GM21825 (cell line): Measurements from ENCODE around the gene ELOA.
"Not testable (repeated sequence)": the region's sequence is repeated elsewhere in the genome, so short reads cannot be mapped to it uniquely, and the experiment has no call there.

ENCODE experiments used
- ATAC-seq: cut with Tn5 transposase; IDR thresholded peaks from one replicate; pipeline ENCODE4 v1.9.1; 2021; ENCODE audit warnings: mild to moderate bottlenecking, moderate library complexity; ENCODE audit not compliant: unreplicated experiment

ELOA gene

GRCh38 chr1:23732363-23733224 lies 10.7 kb upstream of the ELOA start:
- no peak for ATAC-seq

DNA sequence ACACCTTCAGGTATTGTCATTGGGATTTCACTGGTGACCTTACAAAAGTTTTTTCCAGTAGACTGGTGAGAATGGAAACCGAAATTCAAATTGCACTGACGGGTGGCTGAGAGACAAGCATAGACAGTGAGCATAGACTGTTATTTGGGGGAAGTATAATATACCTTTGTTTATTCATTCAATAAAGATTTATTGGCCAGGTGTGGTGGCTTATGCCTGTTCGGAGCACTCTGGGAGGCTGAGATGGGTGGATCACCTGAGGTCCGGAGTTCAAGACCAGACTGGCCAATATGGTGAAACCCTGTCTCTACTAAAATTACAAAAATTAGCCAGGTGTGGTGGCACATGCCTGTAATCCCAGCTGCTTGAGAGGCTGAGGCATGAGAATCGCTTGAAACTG lies 10.0 kb upstream of the ELOA start:
- not testable (repeated sequence) for ATAC-seq

GRCh38 chr1:23736437-23737134 lies 6.7 kb upstream of the ELOA start:
- ATAC-seq, result no peak

GRCh38 chr1:23741609-23742008 lies 1.7 kb upstream of the ELOA start:
- ATAC-seq, result no peak

DNA sequence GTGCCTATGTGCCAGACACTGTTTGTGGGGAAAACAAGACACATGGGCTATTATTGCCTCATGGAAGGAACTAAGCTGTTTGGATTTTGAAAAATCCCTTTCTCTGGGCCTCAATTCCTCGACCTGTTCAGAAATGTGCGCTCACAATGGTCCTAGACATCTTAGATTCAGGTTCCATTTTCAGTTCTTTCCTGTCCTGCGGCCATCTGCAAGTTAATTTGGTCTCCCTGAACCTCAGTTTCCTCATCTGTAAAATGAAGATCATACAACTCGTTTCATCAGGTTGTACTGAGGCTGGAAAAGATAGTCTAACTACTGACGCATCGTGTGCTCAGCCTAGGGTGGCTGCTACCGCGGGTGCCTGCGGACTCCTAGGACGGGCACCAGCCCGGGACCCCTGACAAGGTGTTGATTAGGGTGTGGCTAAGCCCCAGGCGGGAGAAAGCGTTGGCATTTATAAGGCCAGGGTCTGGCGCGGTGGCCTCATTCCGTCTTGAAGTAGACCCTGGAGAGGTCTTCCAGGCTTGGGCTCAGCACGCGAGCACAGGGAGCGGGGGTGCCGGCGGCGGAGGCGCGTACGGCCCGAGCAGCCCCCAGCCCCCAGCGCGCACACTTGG lies 493 bp upstream of the ELOA start:
- peak; percentile 22 for ATAC-seq

DNA sequence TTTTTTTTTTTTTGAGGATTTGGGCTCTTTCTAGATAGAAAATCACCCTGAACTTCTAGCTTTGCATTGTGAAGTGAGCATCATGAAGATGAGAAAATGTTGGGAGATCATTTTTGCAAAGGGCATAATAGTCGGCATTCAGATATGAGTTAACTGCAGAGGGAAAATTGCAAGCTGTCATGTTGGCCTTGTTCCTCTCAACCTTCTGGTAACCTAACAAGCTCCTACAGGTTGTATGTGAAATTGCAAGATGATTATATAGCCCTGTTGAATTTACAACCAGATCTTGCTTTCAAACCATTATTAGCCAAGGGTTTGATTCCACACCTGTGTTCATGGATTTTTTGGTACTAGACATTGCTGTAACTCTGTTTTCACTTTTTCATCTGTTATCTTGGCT lies 2.2 kb downstream of the ELOA start:
- no peak for ATAC-seq

GRCh38 chr1:23748016-23748415 lies 4.7 kb downstream of the ELOA start:
- no peak for ATAC-seq

DNA sequence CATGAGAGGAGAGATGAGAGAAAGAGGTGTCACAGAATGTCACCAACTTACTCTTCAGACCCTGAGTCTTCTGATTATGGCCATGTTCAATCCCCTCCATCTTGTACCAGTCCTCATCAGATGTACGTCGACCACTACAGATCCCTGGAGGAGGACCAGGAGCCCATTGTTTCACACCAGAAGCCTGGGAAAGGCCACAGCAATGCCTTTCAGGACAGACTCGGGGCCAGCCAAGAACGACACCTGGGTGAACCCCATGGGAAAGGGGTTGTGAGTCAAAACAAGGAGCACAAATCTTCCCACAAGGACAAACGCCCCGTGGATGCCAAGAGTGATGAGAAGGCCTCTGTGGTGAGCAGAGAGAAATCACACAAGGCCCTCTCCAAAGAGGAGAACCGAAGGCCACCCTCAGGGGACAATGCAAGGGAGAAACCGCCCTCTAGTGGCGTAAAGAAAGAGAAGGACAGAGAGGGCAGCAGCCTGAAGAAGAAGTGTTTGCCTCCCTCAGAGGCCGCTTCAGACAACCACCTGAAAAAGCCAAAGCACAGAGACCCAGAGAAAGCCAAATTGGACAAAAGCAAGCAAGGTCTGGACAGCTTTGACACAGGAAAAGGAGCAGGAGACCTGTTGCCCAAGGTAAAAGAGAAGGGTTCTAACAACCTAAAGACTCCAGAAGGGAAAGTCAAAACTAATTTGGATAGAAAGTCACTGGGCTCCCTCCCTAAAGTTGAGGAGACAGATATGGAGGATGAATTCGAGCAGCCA lies 8.0 kb downstream of the ELOA start:
- no peak for ATAC-seq

- no peak for ATAC-seq
Measured at GRCh38 chr1:23751815-23752200, 8.5 kb downstream of the ELOA start.

- ATAC-seq, result no peak
Measured at GRCh38 chr1:23752909-23753308, 9.6 kb downstream of the ELOA start.

DNA sequence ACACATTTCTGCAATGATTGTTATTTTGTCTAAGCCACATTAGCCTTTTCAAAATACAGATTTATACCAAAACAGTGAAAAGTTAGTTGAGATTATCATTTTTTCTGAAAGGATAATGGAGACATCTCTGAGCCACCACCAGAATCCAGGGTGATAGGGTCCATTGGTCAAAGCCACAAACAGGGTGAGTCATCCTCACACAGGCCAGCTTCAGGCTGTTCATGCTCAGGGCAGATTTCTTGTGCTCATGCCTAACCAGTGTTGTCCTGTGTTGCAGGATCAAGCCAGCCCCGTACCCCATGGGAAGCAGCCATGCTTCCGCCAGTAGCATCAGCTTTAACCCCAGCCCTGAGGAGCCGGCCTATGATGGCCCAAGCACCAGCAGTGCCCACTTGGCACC lies 13.4 kb downstream of the ELOA start:
- ATAC-seq, result no peak

- ATAC-seq, result no peak
Measured at GRCh38 chr1:23757812-23758211, 14.5 kb downstream of the ELOA start.

- ATAC-seq, result no peak
Measured at GRCh38 chr1:23759277-23759676, 16.0 kb downstream of the ELOA start.

- no peak for ATAC-seq
Measured at GRCh38 chr1:23763041-23763577, 19.8 kb downstream of the ELOA start.

- no peak for ATAC-seq
Measured at GRCh38 chr1:23768733-23769132, 25.5 kb downstream of the ELOA start.

DNA sequence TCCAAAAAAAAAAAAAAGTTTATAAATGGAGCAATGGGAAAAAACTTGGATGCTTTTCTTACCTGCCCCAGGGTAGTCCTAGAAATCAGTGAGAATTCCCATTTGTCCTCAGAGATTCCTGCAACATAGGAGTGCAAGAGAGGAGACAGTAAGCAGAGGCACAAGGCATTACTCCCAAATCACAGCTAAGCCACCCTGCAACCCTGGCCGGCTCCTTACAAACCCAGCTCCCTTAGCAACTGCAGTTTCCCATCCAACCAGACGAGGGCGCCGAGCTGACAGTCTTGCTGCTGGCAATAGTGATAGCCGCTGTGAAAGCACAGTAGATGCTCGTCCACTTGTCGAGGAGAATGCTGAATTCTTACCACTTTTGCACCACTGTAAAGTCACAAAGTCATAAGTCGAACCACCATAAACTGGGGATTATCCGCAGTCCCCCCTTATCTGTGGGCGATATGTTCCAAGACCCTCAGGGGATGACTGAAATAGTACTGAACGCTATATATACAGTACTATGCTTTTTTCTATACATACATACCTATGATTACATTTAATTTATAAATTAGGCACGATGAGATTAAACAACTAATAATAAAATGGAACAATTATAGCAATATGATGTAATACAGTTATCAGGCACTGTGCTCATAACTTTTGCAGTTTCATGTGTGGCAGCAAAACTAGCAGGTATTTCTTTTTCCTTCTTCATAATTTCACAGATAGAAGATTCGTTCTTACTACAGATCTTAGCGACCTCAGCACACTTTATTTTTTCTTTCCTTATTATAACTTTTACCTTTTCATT lies 29.0 kb downstream of the ELOA start:
- no peak for ATAC-seq

- no peak for ATAC-seq
Measured at GRCh38 chr1:23772854-23773242, 29.6 kb downstream of the ELOA start.

DNA sequence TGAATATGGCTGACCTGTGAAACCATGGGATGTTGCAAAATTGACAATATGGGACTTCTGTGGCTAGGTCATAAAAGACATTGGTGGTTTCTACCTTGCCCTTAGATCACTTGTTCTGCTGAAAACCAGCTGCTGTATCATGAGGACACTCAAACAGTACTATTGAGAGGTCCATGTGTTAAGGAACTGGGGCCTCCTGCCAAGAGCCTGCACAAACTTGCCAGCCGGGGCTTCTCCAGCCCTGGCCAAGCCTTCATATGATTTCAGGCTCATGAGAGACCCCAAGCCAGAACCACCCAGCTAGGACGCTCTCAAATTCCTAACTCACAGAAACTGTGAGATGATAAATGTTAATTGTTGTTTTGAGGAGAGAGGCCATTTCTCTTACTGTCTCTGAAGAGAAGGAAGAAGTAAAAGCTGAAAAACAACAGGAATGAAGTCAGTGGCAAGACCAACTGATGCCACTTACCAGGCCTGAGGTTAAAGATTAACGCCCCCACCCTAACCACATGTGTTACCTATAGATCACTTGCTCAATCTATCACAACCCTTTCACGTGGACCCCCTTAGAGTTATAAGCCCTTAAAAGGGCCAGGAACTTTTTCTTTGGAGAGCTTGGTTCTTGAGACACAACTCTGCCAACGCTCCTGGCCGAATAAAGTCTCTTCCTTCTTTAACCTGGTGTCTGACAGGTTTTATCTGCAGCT lies 31.1 kb downstream of the ELOA start:
- ATAC-seq, result no peak

DNA sequence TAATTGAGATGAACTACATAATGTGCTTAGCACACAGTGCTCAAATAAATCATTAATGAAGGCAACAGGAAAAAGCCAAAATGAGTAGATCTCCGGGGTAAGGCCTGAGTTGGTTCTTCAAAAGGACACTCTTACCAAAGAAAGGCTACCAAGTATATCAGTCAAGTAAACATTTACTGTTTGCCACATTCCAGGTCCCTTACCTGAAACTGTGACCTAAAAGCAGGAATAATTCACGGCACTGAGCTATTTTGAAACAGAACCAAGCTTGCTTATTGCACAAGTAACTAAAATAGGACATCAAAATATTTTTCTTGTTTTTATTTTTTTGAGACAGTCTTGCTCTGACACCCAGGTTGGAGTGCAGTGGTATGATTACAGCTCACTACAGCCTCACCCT lies 32.9 kb downstream of the ELOA start:
- no peak for ATAC-seq
